ENCODE measurements around the gene TSPAN14. TPM values are rescaled to one million over a fixed set of nuclear protein-coding genes. Genes with fewer than 3 reads are reported as not detected.
A peak's percentile ranks its signal among the peaks of the same experiment; 100 is the strongest.

The TSPAN14 gene
- total and polyA plus RNA-seq, 12 donors: 13.1 to 112 (median 45.5) TPM

DNA sequence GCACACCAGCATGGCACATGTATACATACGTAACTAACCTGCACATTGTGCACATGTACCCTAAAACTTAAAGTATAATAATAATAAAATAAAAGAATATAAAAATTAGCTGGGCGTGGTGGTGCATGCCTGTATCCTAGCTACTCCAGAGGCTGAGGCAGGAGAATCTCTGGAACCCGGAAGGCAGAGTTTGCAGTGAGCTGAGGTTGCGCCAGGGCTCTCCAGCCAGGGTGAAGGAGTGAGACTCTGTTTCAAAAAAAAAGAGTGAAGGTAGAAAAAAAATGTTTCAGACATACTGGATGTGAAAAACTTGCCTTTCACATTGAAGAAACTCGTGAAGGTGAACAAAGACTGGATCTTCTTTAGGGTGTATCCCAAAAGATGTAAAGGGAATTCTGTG lies 26.7 kb downstream of the TSPAN14 start:
- no peaks in the 10 kb centered on the region for H3K36me3 ChIP-seq (replicated peaks in 1 of 2)
- intact Hi-C loops (cut with DNase I): no loop called here
- no peak for DNase-seq
- 95 to 96% (median 96%) methylated on average over 5 of the region's 5 CpGs for WGBS, 4 donors
- H3K27me3 ChIP-seq: no peaks in the 10 kb centered on the region
- H3K27ac ChIP-seq: no peak overlapping the region
- peaks cover 5 to 25% of the 10 kb centered on the region in 2 donors for H3K4me1 ChIP-seq (replicated peaks in 1 of 2)
- TF ChIP-seq, protein P1, sequence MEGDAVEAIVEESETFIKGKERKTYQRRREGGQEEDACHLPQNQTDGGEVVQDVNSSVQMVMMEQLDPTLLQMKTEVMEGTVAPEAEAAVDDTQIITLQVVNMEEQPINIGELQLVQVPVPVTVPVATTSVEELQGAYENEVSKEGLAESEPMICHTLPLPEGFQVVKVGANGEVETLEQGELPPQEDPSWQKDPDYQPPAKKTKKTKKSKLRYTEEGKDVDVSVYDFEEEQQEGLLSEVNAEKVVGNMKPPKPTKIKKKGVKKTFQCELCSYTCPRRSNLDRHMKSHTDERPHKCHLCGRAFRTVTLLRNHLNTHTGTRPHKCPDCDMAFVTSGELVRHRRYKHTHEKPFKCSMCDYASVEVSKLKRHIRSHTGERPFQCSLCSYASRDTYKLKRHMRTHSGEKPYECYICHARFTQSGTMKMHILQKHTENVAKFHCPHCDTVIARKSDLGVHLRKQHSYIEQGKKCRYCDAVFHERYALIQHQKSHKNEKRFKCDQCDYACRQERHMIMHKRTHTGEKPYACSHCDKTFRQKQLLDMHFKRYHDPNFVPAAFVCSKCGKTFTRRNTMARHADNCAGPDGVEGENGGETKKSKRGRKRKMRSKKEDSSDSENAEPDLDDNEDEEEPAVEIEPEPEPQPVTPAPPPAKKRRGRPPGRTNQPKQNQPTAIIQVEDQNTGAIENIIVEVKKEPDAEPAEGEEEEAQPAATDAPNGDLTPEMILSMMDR (IDR thresholded peaks at IDR 0.05): no peak
- no peak for TF ChIP-seq POLR2A (IDR thresholded peaks at IDR 0.05)
- H3K9me3 ChIP-seq (replicated peaks in 1 of 3): peaks cover 0 to 7% (median 0%) of the 10 kb centered on the region in 3 donors
- no peak overlapping the region for H3K4me3 ChIP-seq

DNA sequence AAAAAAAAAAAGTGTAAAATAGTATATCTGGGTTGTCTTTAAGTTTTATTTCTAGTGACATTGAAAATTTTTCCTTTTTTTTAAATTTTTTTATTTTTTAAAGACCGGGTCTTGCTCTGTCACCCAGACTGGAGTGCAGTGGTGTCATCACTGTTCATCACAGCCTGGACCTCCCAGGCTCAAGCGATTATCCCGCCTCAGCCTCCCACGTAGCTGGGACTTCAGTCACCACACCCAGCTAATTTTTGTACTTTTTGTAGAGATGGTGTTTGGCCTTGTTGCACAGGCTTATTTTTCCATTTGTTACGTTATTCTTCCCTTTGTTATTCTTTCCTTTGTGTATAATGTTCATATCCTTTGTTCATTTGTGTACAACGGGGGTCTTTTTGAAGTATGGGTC lies 30.1 kb downstream of the TSPAN14 start:
- Histone ChIP-seq H3K27me3 (no peaks in the 10 kb centered on the region), H3K36me3 (replicated peaks in 1 of 2) (no peaks in the 10 kb centered on the region), H3K4me3 (no peak overlapping the region), H3K9me3 (replicated peaks in 1 of 3) (no peaks in the 10 kb centered on the region), H3K27ac (no peak overlapping the region), H3K4me1 (replicated peaks in 1 of 2) (peaks cover 24 to 49% of the 10 kb centered on the region in 2 donors)
- no peak for DNase-seq
- intact Hi-C loops (cut with DNase I): no loop called here
- 78 to 84% (median 81%) methylated on average over 6 of the region's 6 CpGs for WGBS, 4 donors
- no peak for TF ChIP-seq POLR2A (IDR thresholded peaks at IDR 0.05)
- TF ChIP-seq, protein P1 (IDR thresholded peaks at IDR 0.05): no peak

DNA sequence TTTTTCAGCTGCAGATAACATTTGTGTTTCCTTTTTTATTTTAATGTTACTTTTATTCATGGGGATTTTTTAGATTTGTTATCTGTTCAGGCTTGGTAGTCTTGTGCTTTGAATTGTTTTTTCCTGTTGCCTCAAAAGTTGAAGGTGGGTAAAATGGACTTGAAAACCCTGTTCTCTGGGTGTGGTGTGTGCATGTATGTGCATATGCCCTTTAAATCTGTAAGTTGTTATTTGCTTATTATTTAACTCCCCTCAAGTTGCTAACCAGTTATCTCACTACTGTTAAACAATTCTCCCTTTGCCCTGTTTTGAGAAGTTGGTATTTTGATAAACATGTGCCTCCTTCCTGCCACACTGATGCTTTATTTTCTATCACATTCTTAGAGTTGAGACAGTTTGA lies 30.6 kb downstream of the TSPAN14 start:
- Histone ChIP-seq H3K27me3 (no peaks in the 10 kb centered on the region), H3K9me3 (replicated peaks in 1 of 3) (no peaks in the 10 kb centered on the region), H3K36me3 (replicated peaks in 1 of 2) (no peaks in the 10 kb centered on the region), H3K27ac (no peak overlapping the region), H3K4me1 (replicated peaks in 1 of 2) (peaks cover 24 to 49% of the 10 kb centered on the region in 2 donors), H3K4me3 (no peak overlapping the region)
- DNase-seq: no peak
- TF ChIP-seq POLR2A (IDR thresholded peaks at IDR 0.05): no peak
- TF ChIP-seq, protein P1 (IDR thresholded peaks at IDR 0.05): no peak
- intact Hi-C loops (cut with DNase I): no loop called here

DNA sequence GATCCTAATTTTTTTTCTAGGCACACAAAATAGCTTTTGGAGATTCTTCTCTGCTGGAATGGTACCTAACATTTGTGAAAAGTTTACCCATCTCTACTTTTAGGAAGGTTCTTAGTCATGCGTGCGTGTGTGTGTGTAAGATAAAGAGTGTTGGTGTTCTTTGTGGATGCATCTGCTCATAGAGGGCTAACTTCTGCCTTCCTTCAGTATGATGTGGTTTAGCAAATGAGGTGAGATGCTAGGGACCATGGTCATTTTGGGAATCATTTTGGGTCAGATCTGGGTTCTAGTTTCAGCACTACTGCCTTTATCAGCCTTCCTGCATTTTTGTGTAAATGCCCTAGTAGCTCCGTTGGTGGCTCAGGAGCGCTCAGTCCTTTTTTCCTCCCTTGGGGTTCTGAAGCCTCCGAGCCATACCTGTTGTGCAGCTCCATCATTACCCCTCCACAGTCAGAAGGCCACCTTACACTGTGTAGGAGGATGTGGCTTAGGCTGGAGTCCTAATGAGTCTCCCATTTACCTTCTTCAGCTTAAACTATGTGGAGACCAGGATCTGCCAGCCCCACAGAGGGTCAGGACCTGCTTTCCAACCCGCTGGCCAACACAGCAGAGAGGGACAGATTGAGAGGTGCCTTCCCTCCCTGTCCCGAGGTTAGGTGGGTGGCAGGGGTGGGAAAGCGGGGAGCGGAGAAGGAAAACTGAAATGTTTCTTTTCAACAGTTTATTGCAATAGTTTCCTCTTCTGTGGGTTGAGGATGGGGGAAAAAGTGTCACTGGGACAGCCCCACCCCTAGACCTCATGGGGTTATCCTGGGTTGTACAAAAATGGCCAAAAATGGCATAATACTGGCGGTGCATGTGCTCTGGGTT lies 31.2 kb downstream of the TSPAN14 start:
- DNase-seq: peak in 1 of 7 donors; percentile 52
- no peaks in the 10 kb centered on the region for H3K27me3 ChIP-seq
- WGBS, 4 donors: 75 to 84% (median 78%) methylated on average over 10 of the region's 10 CpGs
- no peaks in the 10 kb centered on the region for H3K9me3 ChIP-seq (replicated peaks in 1 of 3)
- H3K4me1 ChIP-seq (replicated peaks in 1 of 2): peaks cover 24 to 49% of the 10 kb centered on the region in 2 donors
- no peak overlapping the region for H3K4me3 ChIP-seq
- H3K27ac ChIP-seq: peak overlapping the region in 1 of 5 donors; percentile 41
- H3K36me3 ChIP-seq (replicated peaks in 1 of 2): no peaks in the 10 kb centered on the region
- intact Hi-C loops (cut with DNase I): no loop called here
- no peak for TF ChIP-seq POLR2A (IDR thresholded peaks at IDR 0.05)
- TF ChIP-seq, protein P1 (IDR thresholded peaks at IDR 0.05): no peak

Measured in adrenal gland (tissue), 12 donors.